Fibroblast of the aortic adventitia (primary cell): ENCODE measurements around the gene SLC16A12. TPM values are rescaled to one million over a fixed set of nuclear protein-coding genes. Genes with fewer than 3 reads are reported as not detected.
"Not testable (repeated sequence)": the region's sequence is repeated elsewhere in the genome, so short reads cannot be mapped to it uniquely, and the experiment has no call there.

Experiments
- DNase-seq: peaks from one replicate; pipeline ENCODE4 v3.0.0-alpha.2; 2010; ENCODE audit warnings: low read depth
- H3K4me3 ChIP-seq: 2 replicates; pipeline ENCODE4 v1.5.1; 2011; ENCODE audit warnings: low read depth, mild to moderate bottlenecking, control low read depth, low read length, moderate library complexity
- CTCF ChIP-seq: IDR thresholded peaks from 2 replicates; pipeline ENCODE4 v1.5.1; 2011; ENCODE audit warnings: mild to moderate bottlenecking, low read length, control low read depth, inconsistent platforms; ENCODE audit not compliant: insufficient read depth
- total RNA-seq: library from RNA; depleted of rRNA; stranded (reverse); fragments of >200 nt; gene quantifications from 2 replicates; pipeline ENCODE4 v1.2.3, GENCODE V29; 2012; ENCODE audit warnings: low replicate concordance

The SLC16A12 gene
- total RNA-seq, 1 donor: 0.90 TPM

- TF ChIP-seq CTCF: no peak
- H3K4me3 ChIP-seq: peak overlapping the region; percentile 67
- peak; percentile 89 for DNase-seq
These were observed 142.4 kb downstream of the SLC16A12 start for GRCh38 chr10:89392974-89393373.

GRCh38 chr10:89391907-89392756, 143.3 kb downstream of the SLC16A12 start, which contains the start of gene IFIT1:
TSS of gene IFIT1 (plus strand) at chr10:89392623. CDS start at chr10:89392713, 90 bp downstream.
- H3K4me3 ChIP-seq: peak within 1 kb of the TSS; percentile 67
- DNase-seq: peak; percentile 98
- no peak for TF ChIP-seq CTCF

- not testable (repeated sequence) for H3K4me3 ChIP-seq, DNase-seq
These were observed 144.2 kb downstream of the SLC16A12 start for GRCh38 chr10:89391226-89391576.

GRCh38 chr10:89390476-89391225, 144.7 kb downstream of the SLC16A12 start:
- no peak overlapping the region for H3K4me3 ChIP-seq
- no peak for TF ChIP-seq CTCF
- no peak for DNase-seq

- TF ChIP-seq CTCF: peak; percentile 58
- no peak overlapping the region for H3K4me3 ChIP-seq
- peak; percentile 70 for DNase-seq
These were observed 146.1 kb downstream of the SLC16A12 start for GRCh38 chr10:89389254-89389653.

- no peak for DNase-seq
- no peak overlapping the region for H3K4me3 ChIP-seq
- no peak for TF ChIP-seq CTCF
These were observed 146.6 kb downstream of the SLC16A12 start for GRCh38 chr10:89388806-89389205.
